ENCODE results near the gene UNC5A. TPM values are rescaled to one million over a fixed set of nuclear protein-coding genes. Genes with fewer than 3 reads are reported as not detected.

The UNC5A gene
- total RNA-seq, 1 experiment from 2014 or later: 10.1 TPM

DNA sequence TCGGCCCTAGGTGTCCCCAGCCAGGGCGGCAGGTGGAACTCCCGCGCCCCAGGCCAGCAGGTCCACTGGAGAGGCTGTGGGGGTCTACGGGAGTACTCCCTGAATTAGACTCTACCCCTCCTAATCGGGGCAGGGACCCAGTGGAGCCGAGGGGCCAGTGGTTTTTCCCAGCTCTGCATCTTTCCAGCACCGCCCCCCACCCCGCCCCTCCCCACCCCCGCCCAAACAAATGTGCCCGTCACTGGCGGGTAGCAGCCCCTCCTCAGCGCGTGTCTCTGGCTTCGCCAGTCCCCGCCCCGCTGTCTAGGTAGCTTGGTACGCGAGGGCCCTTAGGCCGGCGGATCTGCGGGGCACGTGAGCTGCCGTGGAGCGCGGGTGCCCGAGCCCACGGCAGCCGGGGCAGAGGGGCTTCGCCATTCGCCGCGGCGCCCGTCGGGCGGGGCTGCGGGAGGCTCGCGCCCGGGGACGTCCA lies 7.0 kb downstream of the UNC5A start:
- Histone ChIP-seq H4K20me1 (ENCODE audit: insufficient read depth) (no peaks in the 10 kb centered on the region), H3K4me2 (ENCODE audit: low read length) (peak overlapping the region; percentile 90), H2AFZ (ENCODE audit: low read depth, low read length, poor library complexity, severe bottlenecking) (no peak overlapping the region), H3K4me3 (replicated peaks in 1 of 2; ENCODE audit: low read depth in 1 of 2, low read length in 2 of 2) (peak overlapping the region; percentile 49 to 68), H3K9me2 (ENCODE audit: insufficient read depth) (no peaks in the 10 kb centered on the region), H3K27me3 (ENCODE audit: insufficient read depth, low read length) (no peaks in the 10 kb centered on the region), H3K36me3 (ENCODE audit: control insufficient read depth in 1 of 2, insufficient read depth in 2 of 2, low read length in 2 of 2) (no peaks in the 10 kb centered on the region), H3K4me1 (ENCODE audit: control insufficient read depth in 1 of 2, insufficient read depth in 2 of 2, low read length in 2 of 2) (peaks cover 31 to 49% of the 10 kb centered on the region in 2 experiments), H3K9ac (ENCODE audit: low read length) (peak overlapping the region; percentile 54), H3K27ac (ENCODE audit: low read depth, low read length) (peak overlapping the region; percentile 46; the same call in 1 of the 2 replicates), H3K9me3 (ENCODE audit: control insufficient read depth in 1 of 2, insufficient read depth in 1 of 2, low read depth in 1 of 2, low read length in 2 of 2) (no peaks in the 10 kb centered on the region), H3K79me2 (ENCODE audit: insufficient read depth, low read length) (no peaks in the 10 kb centered on the region)
- TF ChIP-seq ELF1 (IDR thresholded peaks at IDR 0.05; ENCODE audit: borderline replicate concordance, low read depth) (no peak), POLR2A (IDR thresholded peaks at IDR 0.05; ENCODE audit: borderline replicate concordance, extremely low read depth, insufficient read depth, insufficient read length) (no peak), ZFX (IDR thresholded peaks at IDR 0.05) (no peak), EGR1 (IDR thresholded peaks at IDR 0.05; ENCODE audit: low read depth) (no peak), RAD21 (IDR thresholded peaks at IDR 0.05; ENCODE audit: low read depth) (no peak), TCF7L2 (IDR thresholded peaks at IDR 0.05; ENCODE audit: borderline replicate concordance, extremely low read depth, insufficient read depth, insufficient read length) (no peak), JUND (IDR thresholded peaks at IDR 0.05) (no peak), SP1 (IDR thresholded peaks at IDR 0.05; ENCODE audit: low read depth) (no peak), EZH2 (IDR thresholded peaks at IDR 0.05) (no peak), CEBPB (IDR thresholded peaks at IDR 0.05; ENCODE audit: low read depth) (no peak)
- TF ChIP-seq, protein P1, sequence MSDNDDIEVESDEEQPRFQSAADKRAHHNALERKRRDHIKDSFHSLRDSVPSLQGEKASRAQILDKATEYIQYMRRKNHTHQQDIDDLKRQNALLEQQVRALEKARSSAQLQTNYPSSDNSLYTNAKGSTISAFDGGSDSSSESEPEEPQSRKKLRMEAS (IDR thresholded peaks at IDR 0.05): no peak
- TF ChIP-seq, protein P2, sequence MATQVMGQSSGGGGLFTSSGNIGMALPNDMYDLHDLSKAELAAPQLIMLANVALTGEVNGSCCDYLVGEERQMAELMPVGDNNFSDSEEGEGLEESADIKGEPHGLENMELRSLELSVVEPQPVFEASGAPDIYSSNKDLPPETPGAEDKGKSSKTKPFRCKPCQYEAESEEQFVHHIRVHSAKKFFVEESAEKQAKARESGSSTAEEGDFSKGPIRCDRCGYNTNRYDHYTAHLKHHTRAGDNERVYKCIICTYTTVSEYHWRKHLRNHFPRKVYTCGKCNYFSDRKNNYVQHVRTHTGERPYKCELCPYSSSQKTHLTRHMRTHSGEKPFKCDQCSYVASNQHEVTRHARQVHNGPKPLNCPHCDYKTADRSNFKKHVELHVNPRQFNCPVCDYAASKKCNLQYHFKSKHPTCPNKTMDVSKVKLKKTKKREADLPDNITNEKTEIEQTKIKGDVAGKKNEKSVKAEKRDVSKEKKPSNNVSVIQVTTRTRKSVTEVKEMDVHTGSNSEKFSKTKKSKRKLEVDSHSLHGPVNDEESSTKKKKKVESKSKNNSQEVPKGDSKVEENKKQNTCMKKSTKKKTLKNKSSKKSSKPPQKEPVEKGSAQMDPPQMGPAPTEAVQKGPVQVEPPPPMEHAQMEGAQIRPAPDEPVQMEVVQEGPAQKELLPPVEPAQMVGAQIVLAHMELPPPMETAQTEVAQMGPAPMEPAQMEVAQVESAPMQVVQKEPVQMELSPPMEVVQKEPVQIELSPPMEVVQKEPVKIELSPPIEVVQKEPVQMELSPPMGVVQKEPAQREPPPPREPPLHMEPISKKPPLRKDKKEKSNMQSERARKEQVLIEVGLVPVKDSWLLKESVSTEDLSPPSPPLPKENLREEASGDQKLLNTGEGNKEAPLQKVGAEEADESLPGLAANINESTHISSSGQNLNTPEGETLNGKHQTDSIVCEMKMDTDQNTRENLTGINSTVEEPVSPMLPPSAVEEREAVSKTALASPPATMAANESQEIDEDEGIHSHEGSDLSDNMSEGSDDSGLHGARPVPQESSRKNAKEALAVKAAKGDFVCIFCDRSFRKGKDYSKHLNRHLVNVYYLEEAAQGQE (IDR thresholded peaks at IDR 0.05; ENCODE audit: low read depth): no peak
- TF ChIP-seq, protein P3, sequence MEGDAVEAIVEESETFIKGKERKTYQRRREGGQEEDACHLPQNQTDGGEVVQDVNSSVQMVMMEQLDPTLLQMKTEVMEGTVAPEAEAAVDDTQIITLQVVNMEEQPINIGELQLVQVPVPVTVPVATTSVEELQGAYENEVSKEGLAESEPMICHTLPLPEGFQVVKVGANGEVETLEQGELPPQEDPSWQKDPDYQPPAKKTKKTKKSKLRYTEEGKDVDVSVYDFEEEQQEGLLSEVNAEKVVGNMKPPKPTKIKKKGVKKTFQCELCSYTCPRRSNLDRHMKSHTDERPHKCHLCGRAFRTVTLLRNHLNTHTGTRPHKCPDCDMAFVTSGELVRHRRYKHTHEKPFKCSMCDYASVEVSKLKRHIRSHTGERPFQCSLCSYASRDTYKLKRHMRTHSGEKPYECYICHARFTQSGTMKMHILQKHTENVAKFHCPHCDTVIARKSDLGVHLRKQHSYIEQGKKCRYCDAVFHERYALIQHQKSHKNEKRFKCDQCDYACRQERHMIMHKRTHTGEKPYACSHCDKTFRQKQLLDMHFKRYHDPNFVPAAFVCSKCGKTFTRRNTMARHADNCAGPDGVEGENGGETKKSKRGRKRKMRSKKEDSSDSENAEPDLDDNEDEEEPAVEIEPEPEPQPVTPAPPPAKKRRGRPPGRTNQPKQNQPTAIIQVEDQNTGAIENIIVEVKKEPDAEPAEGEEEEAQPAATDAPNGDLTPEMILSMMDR (IDR thresholded peaks at IDR 0.05 in 2 of 3, conservative IDR thresholded peaks at IDR 0.05 in 1 of 3; ENCODE audit: borderline replicate concordance in 1 of 3, insufficient read depth in 1 of 3, low read depth in 2 of 3, low read length in 2 of 3): no peak
- TF ChIP-seq, protein P4, sequence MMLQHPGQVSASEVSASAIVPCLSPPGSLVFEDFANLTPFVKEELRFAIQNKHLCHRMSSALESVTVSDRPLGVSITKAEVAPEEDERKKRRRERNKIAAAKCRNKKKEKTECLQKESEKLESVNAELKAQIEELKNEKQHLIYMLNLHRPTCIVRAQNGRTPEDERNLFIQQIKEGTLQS (IDR thresholded peaks at IDR 0.05): no peak
- ChIA-PET CTCF (interaction anchor here (0.6 to 1.3 kb wide), 3 partner anchors 8 to 161 kb away, joined by 3 to 9 read pairs (median 3); no protein-coding TSS in a partner anchor), RAD21 (ENCODE audit: low non-redundant PET in 1 of 2, low total read pairs in 2 of 2, uncharacterized antibody in 2 of 2, unreplicated experiment in 2 of 2) (no interaction called here), POLR2A (no interaction called here)
- ATAC-seq: peak; percentile 45
- intact Hi-C loops (cut with micrococcal nuclease): no loop called here
- DNase-seq (ENCODE audit: low read depth, low spot score): no peak
- BruUV-seq (replicated peaks): no TSS peak
